GM12874 (cell line): ENCODE measurements around the gene FBXO41.

Experiments used
- TF ChIP-seq, protein P1 (sequence below): IDR thresholded peaks from 2 replicates; pipeline ENCODE4 v1.5.1; 2011; ENCODE audit warnings: low read depth, mild to moderate bottlenecking, control low read depth, low read length, moderate library complexity; ENCODE audit not compliant: insufficient read depth

The FBXO41 gene

DNA sequence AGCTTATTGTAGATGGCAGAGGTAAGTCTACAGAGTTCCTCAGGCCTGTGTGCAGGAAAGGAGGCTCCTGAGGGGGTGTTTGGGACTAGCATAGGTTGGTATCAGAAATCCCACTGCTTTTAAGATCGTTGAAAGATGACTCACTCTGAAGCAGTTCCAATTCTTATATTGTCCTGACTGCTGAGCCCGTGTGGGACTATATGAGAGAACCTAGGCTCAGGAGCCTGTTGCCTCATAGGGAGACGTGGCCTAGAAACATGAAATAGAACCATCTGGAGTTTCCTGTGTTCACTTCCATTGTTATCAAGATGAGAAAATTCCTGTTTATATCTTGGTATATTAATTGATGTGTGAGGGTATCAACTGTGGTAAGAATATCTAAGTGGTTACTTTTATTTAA, 44.5 kb downstream of the FBXO41 start:
- TF ChIP-seq, protein P1, sequence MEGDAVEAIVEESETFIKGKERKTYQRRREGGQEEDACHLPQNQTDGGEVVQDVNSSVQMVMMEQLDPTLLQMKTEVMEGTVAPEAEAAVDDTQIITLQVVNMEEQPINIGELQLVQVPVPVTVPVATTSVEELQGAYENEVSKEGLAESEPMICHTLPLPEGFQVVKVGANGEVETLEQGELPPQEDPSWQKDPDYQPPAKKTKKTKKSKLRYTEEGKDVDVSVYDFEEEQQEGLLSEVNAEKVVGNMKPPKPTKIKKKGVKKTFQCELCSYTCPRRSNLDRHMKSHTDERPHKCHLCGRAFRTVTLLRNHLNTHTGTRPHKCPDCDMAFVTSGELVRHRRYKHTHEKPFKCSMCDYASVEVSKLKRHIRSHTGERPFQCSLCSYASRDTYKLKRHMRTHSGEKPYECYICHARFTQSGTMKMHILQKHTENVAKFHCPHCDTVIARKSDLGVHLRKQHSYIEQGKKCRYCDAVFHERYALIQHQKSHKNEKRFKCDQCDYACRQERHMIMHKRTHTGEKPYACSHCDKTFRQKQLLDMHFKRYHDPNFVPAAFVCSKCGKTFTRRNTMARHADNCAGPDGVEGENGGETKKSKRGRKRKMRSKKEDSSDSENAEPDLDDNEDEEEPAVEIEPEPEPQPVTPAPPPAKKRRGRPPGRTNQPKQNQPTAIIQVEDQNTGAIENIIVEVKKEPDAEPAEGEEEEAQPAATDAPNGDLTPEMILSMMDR, result no peak

GRCh38 chr2:73238976-73239375, 45.3 kb downstream of the FBXO41 start:
- TF ChIP-seq, protein P1, result no peak

- TF ChIP-seq, protein P1, result no peak
These were observed 46.1 kb downstream of the FBXO41 start for GRCh38 chr2:73238149-73238548.

- TF ChIP-seq, protein P1, result no peak
These were observed 47.1 kb downstream of the FBXO41 start for GRCh38 chr2:73237168-73237567.

GRCh38 chr2:73235315-73236028, 48.8 kb downstream of the FBXO41 start:
- TF ChIP-seq, protein P1, result no peak

GRCh38 chr2:73233932-73234832, 50.1 kb downstream of the FBXO41 start, which contains the start of gene CCT7:
Gene CCT7, plus strand, starts transcription at chr2:73234308. Its CDS starts 71 bp downstream, at chr2:73234379.
- TF ChIP-seq, protein P1, result no peak
